ENCODE data around the gene SLC38A4.

Gene SLC38A4

GRCh38 chr12:46722394-46723185, 103.2 kb downstream of the SLC38A4 start:
- Histone ChIP-seq H3K36me3 (ENCODE audit: insufficient read depth, low read length) (no peaks in the 10 kb centered on the region), H3K27ac (no peak overlapping the region), H3K9me3 (ENCODE audit: low read depth, low read length) (no peaks in the 10 kb centered on the region), H3K4me3 (no peak overlapping the region), H3K9ac (ENCODE audit: insufficient read length) (no peak overlapping the region)
- DNase-seq (ENCODE audit: low read depth, low spot score) = no peak
- TF ChIP-seq EZH2 (IDR thresholded peaks at IDR 0.05) (no peak), FOXP2 (optimal IDR thresholded peaks at IDR 0.05; ENCODE audit: control extremely low read depth, extremely low read length, insufficient read depth) (no peak), POLR2AphosphoS5 (IDR thresholded peaks at IDR 0.05; ENCODE audit: borderline replicate concordance, low read depth, low read length) (no peak)

- no peaks in the 10 kb centered on the region for H3K36me3 ChIP-seq (ENCODE audit: insufficient read depth, low read length)
- no peak for DNase-seq (ENCODE audit: low read depth, low spot score)
- no peak for TF ChIP-seq POLR2AphosphoS5 (IDR thresholded peaks at IDR 0.05; ENCODE audit: borderline replicate concordance, low read depth, low read length)
- TF ChIP-seq EZH2 (IDR thresholded peaks at IDR 0.05) = no peak
- no peak for TF ChIP-seq FOXP2 (optimal IDR thresholded peaks at IDR 0.05; ENCODE audit: control extremely low read depth, extremely low read length, insufficient read depth)
- no peak overlapping the region for H3K9ac ChIP-seq (ENCODE audit: insufficient read length)
- no peaks in the 10 kb centered on the region for H3K9me3 ChIP-seq (ENCODE audit: low read depth, low read length)
- no peak overlapping the region for H3K27ac ChIP-seq
- H3K4me3 ChIP-seq = no peak overlapping the region
Measured at GRCh38 chr12:46718495-46718894, 107.3 kb downstream of the SLC38A4 start.

GRCh38 chr12:46717868-46718267, 107.9 kb downstream of the SLC38A4 start:
- no peak overlapping the region for H3K9ac ChIP-seq (ENCODE audit: insufficient read length)
- no peaks in the 10 kb centered on the region for H3K9me3 ChIP-seq (ENCODE audit: low read depth, low read length)
- no peak for TF ChIP-seq FOXP2 (optimal IDR thresholded peaks at IDR 0.05; ENCODE audit: control extremely low read depth, extremely low read length, insufficient read depth)
- no peak for TF ChIP-seq POLR2AphosphoS5 (IDR thresholded peaks at IDR 0.05; ENCODE audit: borderline replicate concordance, low read depth, low read length)
- no peak for TF ChIP-seq EZH2 (IDR thresholded peaks at IDR 0.05)
- H3K4me3 ChIP-seq = no peak overlapping the region
- no peak for DNase-seq (ENCODE audit: low read depth, low spot score)
- H3K27ac ChIP-seq = no peak overlapping the region
- no peaks in the 10 kb centered on the region for H3K36me3 ChIP-seq (ENCODE audit: insufficient read depth, low read length)

DNA sequence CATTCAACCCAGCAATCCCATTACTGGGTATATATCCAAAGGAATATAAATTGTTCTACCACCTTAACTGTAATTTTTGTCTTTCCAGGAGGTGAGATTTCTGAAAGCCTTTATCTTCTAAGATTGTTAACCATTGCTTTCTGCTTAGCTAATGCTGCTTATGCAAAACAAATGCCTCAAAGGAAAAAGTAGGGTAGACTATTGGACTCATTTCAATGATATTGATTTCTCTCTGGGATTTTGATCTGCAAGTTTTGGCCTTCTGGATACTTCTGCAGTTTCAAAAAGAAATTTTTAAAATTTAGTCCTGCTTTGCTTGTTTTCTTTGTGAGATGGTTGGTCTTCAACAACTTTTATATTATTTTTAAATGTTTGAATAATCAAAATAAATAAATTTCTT, 108.6 kb downstream of the SLC38A4 start:
- H3K36me3 ChIP-seq (ENCODE audit: insufficient read depth, low read length) = no peaks in the 10 kb centered on the region
- no peak for DNase-seq (ENCODE audit: low read depth, low spot score)
- no peak overlapping the region for H3K9ac ChIP-seq (ENCODE audit: insufficient read length)
- no peak overlapping the region for H3K4me3 ChIP-seq
- no peak overlapping the region for H3K27ac ChIP-seq
- H3K9me3 ChIP-seq (ENCODE audit: low read depth, low read length) = no peaks in the 10 kb centered on the region
- no peak for TF ChIP-seq EZH2 (IDR thresholded peaks at IDR 0.05)
- no peak for TF ChIP-seq FOXP2 (optimal IDR thresholded peaks at IDR 0.05; ENCODE audit: control extremely low read depth, extremely low read length, insufficient read depth)
- no peak for TF ChIP-seq POLR2AphosphoS5 (IDR thresholded peaks at IDR 0.05; ENCODE audit: borderline replicate concordance, low read depth, low read length)

Data from SK-N-MC (cell line).